Thyroid gland (tissue), 4 donors: Measurements from ENCODE around the gene LLPH. TPM values are rescaled to one million over a fixed set of nuclear protein-coding genes. Genes with fewer than 3 reads are reported as not detected.
"Not testable (repeated sequence)": the region's sequence is repeated elsewhere in the genome, so short reads cannot be mapped to it uniquely, and the experiment has no call there.

Experiments used
- DNase-seq, 2 donors: peaks; one replicate each; pipeline ENCODE4 v3.0.0-alpha.2; 2019
- H3K27ac ChIP-seq, 3 donors: fragments of 200-600 bp; sonication (generic); 1 replicate in 2 of 3; 2 replicates in 1 of 3; pipeline ENCODE4 v1.5.1; 2016 to 2019; ENCODE audit warnings: mild to moderate bottlenecking in 1 of 3, moderate library complexity in 1 of 3
- H3K27me3 ChIP-seq: fragments of 200-600 bp; sonication (generic); one replicate; pipeline ENCODE4 v1.5.1; 2019
- H3K36me3 ChIP-seq, 2 donors: fragments of 200-600 bp; sonication (generic); one replicate each; pipeline ENCODE4 v1.5.1; 2016 to 2019
- H3K4me1 ChIP-seq, 2 donors: fragments of 200-600 bp; sonication (generic); one replicate each; pipeline ENCODE4 v1.5.1; 2017 to 2019
- H3K4me3 ChIP-seq, 3 donors: fragments of 200-600 bp; sonication (generic); replicated peaks in 1 of 3; 1 replicate in 2 of 3; 2 replicates in 1 of 3; pipeline ENCODE4 v1.5.1; 2016; ENCODE audit warnings: mild to moderate bottlenecking in 1 of 3
- H3K9me3 ChIP-seq: fragments of 200-600 bp; sonication (generic); one replicate; pipeline ENCODE4 v1.5.1; 2017
- CTCF ChIP-seq, 6 experiments: fragments of 200-600 bp in 3 of 6; fragments of 450-650 bp in 3 of 6; sonication (generic) in 3 of 6; IDR thresholded peaks; one replicate each; pipeline ENCODE4 v1.5.1; 2016 to 2019; ENCODE audit warnings: antibody characterized with exemption in 6 of 6, mild to moderate bottlenecking in 2 of 6, inconsistent platforms in 1 of 6, moderate library complexity in 1 of 6
- POLR2A ChIP-seq, 2 donors: fragments of 450-650 bp; IDR thresholded peaks; one replicate each; pipeline ENCODE4 v1.6.1; 2017; ENCODE audit warnings: antibody characterized with exemption in 2 of 2, mild to moderate bottlenecking in 2 of 2, moderate library complexity in 1 of 2
- WGBS, 2 donors: methylation state at CpG; one replicate each; pipeline ENCODE4 v1.1.5; 2017; 5-methylcytosine and 5-hydroxymethylcytosine counted together
- intact Hi-C: fragments of 100-400 bp; cut with DNase I; formaldehyde crosslinking; loops from one replicate; pipeline ENCODE4 v1.15.1; 2023
- total RNA-seq, 4 donors: library from RNA; depleted of rRNA; stranded (reverse); fragments of >200 nt; gene quantifications; one replicate each; pipeline ENCODE4 v1.2.3, GENCODE V29; 2016

The LLPH gene
- 10 to 100 TPM in 1 of 4 donors, 1 to 10 TPM in 3; 4.5 to 15.0 (median 6.3) TPM for total RNA-seq

DNA sequence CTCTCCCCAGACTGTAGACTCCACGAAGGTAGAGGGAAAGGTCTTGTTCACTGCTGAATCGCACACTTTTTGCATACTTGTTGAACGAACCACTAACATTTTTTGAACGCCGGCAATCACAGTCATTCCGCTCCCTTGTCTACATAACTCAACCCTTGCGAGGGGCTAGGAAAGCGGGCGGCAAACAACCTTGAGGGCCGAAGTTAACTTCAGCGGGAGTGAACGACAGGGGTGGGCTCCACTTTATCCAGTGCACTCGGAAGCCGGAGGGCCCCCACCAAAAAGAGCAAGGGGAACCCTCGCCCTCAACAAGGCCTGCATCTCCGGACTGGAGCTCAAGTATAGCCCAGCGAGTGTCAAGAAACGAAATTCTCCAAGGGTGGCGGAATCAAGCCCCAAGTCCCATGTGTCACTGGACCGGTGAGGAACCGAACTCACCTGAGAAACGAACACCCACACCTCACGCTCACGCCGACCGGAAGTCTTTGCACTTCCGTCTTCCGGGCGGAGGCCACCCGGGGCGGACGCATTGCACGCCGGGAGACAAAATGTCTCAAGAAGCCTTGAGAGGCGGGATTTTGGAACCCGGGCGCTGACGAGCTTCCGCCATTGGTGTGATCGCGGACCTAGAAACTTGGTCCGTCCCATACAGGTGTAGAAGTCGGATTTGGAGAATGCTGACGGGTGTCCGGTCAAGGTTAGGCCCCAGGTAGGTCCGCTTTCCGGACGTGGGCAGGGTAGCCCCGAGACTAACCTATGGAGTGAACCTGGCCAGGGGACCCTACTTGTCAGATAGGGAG lies at the start of gene LLPH:
LLPH (minus strand) TSS at position 484 of the 800 bp plus-strand sequence. CDS start 1,644 bp downstream, outside the sequence.
- Histone ChIP-seq H3K27me3 (no peaks in the 10 kb centered on the region), H3K4me3 (peak within 1 kb of the TSS; percentile 49 to 71 (median 71)), H3K4me1 (peaks cover 2 to 15% of the 10 kb centered on the region in 2 donors), H3K9me3 (no peaks in the 10 kb centered on the region), H3K36me3 (peaks cover 0 to 15% of the 10 kb centered on the region in 2 donors), H3K27ac (peak within 1 kb of the TSS in 2 of 3 donors; percentile 47 to 79)
- peak; percentile 90 to 94 for DNase-seq
- TF ChIP-seq CTCF (IDR thresholded peaks at IDR 0.05) (no peak), POLR2A (IDR thresholded peaks at IDR 0.05) (peak in 1 of 2 donors; percentile 65)
- WGBS, 2 donors: 0 to 2% methylated on average over 21 to 43 of the region's 49 CpGs
- intact Hi-C loops: no loop called here

GRCh38 chr12:66176105-66176900 lies 45.8 kb upstream of the LLPH start:
- no peak overlapping the region for H3K27ac ChIP-seq
- WGBS, 2 donors: 69 to 70% methylated on average over 1 of the region's 1 CpG
- no peak for TF ChIP-seq CTCF (IDR thresholded peaks at IDR 0.05)
- TF ChIP-seq POLR2A (IDR thresholded peaks at IDR 0.05): no peak
- no peaks in the 10 kb centered on the region for H3K27me3 ChIP-seq
- intact Hi-C loops: loop anchor here (10.0 kb wide), 1 partner anchor 118 kb away; no protein-coding TSS in a partner anchor
- H3K36me3 ChIP-seq: no peaks in the 10 kb centered on the region
- no peak overlapping the region for H3K4me3 ChIP-seq
- H3K4me1 ChIP-seq: no peaks in the 10 kb centered on the region
- no peak for DNase-seq
- H3K9me3 ChIP-seq: no peaks in the 10 kb centered on the region

DNA sequence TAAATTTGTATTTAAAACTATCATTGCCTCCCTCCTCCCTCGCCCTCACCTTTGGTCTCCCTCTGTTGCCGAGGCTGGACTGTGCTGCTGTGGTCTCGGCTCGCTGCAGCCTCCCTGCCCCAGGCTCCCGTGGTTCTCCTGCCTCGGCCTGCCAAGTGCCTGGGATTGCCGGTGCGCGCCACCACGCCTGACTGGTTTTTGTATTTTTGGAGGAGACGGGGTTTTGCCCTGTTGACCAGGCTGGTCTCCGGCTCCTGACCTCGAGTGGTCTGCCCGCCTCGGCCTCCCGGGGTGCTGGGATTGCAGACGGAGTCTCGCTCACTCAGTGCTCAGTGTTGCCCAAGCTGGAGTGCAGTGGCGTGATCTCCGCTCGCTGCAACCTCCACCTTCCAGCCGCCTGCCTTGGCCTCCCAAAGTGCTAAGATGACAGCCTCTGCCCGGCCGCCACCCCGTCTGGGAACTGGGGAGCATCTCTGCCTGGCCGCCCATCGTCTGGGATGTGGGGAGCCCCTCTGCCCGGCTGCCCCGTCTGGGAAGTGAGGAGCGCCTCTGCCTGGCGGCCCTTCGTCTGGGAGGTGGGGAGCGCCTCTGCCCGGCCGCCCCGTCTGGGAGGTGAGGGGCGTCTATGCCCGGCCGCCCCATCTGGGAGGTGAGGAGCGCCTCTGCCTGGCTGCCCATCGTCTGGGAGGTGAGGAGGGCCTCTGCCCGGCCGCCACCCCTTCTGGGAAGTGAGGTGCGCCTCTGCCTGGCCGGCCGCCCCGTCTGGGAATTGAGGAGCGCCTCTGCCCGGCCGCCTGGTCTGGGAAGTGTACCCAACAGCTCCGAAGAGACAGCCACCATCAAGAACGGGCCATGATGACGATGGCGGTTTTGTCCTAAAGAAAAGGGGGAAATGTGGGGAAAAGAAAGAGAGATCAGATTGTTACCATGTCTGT lies 44.1 kb upstream of the LLPH start:
- intact Hi-C loops: loop anchor here (10.0 kb wide), 1 partner anchor 120 kb away; no protein-coding TSS in a partner anchor
- H3K27me3 ChIP-seq, DNase-seq, H3K36me3 ChIP-seq, H3K4me3 ChIP-seq, H3K27ac ChIP-seq, H3K9me3 ChIP-seq, H3K4me1 ChIP-seq: not testable (repeated sequence)
- WGBS, 2 donors: 88 to 95% methylated on average over 25 of the region's 54 CpGs

- Histone ChIP-seq H3K9me3 (no peaks in the 10 kb centered on the region), H3K4me3 (peak overlapping the region in 1 of 3 donors; percentile 58), H3K27ac (peak overlapping the region in 1 of 3 donors; percentile 96), H3K36me3 (no peaks in the 10 kb centered on the region), H3K27me3 (no peaks in the 10 kb centered on the region), H3K4me1 (peaks cover 9 to 13% of the 10 kb centered on the region in 2 donors)
- intact Hi-C loops: loop anchor here (10.0 kb wide), 1 partner anchor 124 kb away; no protein-coding TSS in a partner anchor
- WGBS, 2 donors: 95 to 97% methylated on average over 3 of the region's 3 CpGs
- TF ChIP-seq POLR2A (IDR thresholded peaks at IDR 0.05) (no peak), CTCF (IDR thresholded peaks at IDR 0.05) (no peak)
- no peak for DNase-seq
Measured at GRCh38 chr12:66170606-66171005, 40.1 kb upstream of the LLPH start.
